ENCODE results near the gene HMBS.
A peak's percentile ranks its signal among the peaks of the same experiment; 100 is the strongest.
"Not testable (repeated sequence)": the region's sequence is repeated elsewhere in the genome, so short reads cannot be mapped to it uniquely, and the experiment has no call there.

HMBS gene

DNA sequence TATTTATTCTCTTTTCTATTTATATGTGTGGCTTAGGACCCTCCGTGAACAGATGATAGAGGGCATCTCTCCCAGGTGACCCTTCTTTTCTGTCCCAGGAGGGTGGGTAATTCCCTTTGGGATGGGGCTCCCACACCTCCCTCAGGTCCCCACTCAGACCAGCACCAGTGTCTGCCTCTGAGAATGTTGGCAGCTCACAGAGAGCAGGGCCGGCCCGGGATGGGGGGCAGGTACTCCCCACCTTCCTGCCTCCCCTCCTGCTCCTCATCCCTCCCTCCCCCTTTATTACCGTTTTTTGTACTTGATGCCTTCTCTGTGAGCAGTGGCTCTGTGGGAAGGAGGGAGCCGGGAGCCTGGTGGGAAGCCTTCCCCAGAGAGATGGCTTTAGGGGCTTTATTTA is 31.9 kb downstream of the HMBS start:
- FAIRE-seq (no peak), DNase-seq (ENCODE audit: extremely low spot score, insufficient read length, low read depth) (no peak)

DNA sequence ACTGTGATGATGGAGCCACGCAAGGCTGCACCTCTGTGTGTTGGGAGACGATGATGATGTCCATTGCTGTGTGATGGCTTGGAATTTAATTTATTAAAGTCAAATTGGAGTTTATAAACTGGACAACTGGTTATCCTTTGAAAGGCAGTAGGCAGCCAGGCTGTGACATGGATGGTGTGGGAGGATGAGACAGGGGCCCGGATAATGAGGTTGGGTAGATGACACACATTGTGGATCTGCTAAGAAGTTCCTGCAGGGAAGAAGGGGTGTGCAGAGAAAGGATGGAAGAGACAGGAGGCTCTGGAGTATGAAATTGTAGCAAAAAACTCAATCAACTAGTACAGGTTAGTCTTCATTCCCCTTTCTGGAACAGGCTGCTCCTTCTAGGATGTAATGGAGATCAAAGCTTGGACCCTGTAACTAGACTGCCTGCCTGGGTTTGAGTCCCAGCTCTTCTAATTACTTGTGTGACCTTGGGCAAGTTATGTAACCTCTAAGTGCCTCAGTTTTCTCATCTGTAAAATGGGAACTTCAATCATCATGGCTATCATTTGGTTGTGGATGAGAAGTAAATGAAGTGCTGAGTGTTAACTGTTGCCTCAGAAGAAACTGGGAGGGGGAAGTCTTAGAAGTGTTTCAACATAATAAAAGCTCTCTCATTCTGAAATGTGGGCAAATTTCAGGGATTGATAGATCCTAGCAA is 32.5 kb downstream of the HMBS start:
- FAIRE-seq (no peak), DNase-seq (ENCODE audit: extremely low spot score, insufficient read length, low read depth) (no peak)

DNA sequence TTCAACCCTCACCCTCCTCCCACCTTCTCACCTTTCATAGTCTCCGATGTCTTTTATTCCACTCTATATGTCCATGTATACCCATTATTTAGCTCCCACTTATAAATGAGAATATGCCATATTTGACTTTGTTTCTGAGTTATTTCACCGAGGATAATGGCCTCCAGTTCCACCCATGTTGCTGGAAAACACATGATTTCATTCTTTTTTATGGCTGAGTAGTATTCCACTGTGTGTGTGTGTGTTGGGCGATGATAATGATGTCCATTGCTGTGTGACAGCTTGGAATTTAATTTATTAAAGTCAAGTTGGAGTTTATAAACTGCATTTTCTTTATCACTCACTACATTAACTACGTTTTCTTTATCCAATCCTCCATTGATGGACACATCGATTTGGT is 33.5 kb downstream of the HMBS start:
- FAIRE-seq = no peak
- no peak for DNase-seq (ENCODE audit: extremely low spot score, insufficient read length, low read depth)

DNA sequence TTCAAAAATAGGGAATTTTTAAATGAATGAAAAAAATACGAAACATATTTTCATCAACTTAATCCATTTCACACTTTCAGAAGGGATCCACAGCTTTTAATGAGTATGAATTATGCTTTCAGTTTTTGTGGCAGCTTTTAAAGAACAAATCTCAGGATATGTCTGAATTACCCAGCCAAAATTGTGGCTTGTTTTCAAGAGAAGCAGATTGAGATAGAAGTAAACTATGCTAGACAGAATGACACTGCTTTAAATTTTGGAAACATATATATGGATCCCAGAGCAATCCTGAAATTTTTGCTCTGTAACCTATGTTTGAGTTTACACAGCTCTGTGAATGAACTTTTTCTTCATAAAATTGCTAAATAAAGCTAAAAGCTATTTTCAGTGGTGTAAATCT is 34.3 kb downstream of the HMBS start:
- FAIRE-seq = no peak

DNA sequence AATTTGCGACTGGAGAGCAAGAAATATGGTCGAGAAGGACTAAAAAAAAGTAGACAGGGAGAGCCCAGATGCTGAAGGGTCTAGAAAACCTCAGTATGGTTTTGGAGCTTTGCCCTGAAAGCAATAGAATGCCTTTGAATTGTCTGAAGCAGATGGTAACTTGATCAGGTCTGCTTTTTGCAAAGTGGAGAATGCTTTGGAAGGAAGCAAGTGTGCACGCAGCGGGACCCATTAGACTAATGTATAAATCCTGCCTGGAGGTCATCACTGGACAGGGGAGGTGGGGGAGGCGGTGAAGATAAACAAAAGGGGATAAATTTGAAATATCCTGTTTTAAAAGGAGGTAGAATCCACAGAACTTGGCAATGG is 35.9 kb downstream of the HMBS start:
- no peak for DNase-seq (ENCODE audit: extremely low spot score, insufficient read length, low read depth)
- FAIRE-seq = no peak

More for the DNA sequence above, 34.3 kb downstream of the HMBS start:
- no peak for DNase-seq (ENCODE audit: extremely low spot score, insufficient read length, low read depth)

DNA sequence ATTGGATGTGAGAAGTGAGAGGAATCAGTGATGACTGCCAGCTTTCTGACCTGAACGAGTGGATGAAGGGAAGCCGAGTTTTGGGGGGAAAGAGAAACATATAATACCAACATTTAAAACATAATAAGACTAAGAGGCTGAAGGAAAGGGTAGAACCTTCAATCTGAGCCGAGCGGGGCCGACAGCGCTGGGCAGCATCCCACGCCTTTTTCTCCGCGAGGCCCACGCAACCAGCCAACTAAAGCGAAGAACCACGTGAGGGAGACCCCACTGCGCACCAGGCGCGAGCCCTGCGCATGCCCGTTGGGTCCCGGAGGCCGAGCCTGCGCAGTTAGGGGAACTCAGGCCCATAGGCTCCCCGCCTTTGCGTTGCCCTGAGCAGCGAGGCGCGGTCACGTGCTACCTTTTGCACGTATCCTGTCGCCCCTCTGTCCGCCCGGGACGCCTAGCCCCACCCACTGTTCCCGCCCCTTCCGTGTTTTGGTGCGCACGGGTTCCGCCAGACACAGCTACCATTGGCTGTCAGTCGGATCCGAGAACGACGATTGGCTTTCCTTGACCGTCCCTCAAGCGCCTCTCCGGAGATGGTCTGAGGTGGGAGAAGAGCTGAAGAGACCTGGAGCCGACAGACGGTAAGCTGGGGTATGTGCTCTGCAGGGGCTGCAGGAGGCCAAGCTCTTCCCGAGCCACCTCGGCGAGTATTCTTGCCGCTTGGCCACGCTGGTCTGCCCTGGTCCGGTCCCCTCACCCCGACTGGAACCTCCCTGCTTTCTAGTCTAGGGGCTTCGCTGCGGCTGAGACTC is 36.5 kb downstream of the HMBS start, which contains the start of gene HINFP:
Gene HINFP, plus strand, starts transcription at position 573 of the 803 bp plus-strand sequence. CDS start 5,365 bp downstream, outside the sequence.
- peak; percentile 99 for FAIRE-seq
- peak; percentile 98 for DNase-seq (ENCODE audit: extremely low spot score, insufficient read length, low read depth)

DNA sequence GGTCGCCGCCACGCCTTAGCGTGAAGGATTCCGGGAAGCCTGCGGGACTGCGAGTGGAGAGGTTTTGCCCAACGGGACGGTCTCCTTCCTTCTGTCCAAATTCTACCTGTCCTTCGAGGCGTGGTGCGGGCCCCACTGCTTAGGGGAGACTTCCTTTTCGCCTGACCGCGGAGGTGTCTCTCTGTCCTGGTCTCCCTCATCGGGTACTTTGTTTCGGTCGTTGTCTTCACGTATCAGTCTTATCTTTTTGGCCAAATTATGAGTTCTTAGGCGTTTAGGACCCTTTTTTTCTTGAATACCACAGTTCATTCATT is 37.1 kb downstream of the HMBS start:
- FAIRE-seq (peak; percentile 12), DNase-seq (ENCODE audit: extremely low spot score, insufficient read length, low read depth) (no peak)

DNA sequence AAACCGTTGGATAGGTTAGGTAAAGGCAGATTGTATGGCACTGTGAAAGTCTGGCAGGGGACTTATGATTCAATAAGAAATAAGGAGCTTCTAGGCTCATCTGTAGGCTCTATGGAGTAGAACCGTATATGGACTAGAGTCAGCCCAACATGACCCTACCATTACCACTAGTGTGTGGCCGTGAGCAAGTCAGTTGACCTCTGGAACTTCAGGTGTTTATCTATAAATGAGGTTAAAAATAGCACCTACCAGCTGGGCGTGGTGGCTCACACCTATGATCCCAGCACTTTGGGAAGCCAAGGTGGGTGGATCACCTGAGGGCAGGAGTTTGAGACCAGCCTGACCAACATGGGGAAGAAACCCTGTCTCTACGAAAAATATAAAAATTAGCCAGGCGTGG is 41.1 kb downstream of the HMBS start:
- FAIRE-seq (no peak), DNase-seq (ENCODE audit: extremely low spot score, insufficient read length, low read depth) (no peak)

DNA sequence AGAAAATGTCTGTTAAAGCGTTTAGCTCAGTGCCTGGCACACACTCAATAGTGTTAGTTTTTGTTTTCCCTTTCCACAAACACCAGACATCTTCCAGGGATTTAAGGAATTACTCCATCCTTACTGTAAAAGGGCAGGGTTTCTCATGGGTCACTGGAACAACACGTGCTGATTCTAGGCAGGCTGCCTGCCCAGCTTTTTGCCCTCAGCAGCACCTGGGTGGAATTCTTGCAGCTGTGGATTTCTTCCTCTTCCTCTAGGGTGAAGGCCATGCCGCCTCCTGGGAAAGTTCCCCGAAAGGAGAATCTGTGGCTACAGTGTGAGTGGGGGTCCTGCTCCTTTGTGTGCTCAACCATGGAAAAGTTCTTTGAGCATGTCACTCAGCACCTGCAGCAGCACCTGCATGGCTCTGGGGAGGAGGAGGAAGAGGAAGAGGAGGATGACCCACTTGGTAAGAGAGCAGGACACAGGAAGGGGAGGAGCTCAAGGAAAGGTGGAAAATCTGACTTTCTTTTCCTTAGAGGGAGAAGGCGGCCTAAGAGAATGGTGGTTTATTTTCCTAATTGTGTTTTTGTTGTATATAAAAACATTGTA is 42.1 kb downstream of the HMBS start:
- DNase-seq (ENCODE audit: extremely low spot score, insufficient read length, low read depth) = no peak
- FAIRE-seq = no peak

DNA sequence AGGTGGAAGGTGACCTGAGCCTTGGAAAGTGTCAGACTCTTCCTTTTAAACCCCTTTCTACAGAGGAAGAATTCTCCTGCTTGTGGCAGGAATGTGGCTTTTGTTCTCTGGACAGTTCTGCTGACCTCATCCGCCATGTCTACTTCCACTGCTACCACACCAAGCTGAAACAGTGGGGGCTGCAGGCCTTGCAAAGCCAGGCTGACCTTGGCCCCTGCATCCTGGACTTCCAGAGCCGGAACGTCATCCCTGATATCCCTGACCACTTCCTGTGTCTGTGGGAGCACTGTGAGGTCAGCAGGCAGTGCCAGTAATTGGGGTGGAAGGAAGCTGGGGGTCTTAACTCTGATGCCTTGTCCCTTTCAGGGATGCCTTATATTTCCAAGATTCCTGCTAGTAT is 46.0 kb downstream of the HMBS start:
- no peak for FAIRE-seq
- no peak for DNase-seq (ENCODE audit: extremely low spot score, insufficient read length, low read depth)

DNA sequence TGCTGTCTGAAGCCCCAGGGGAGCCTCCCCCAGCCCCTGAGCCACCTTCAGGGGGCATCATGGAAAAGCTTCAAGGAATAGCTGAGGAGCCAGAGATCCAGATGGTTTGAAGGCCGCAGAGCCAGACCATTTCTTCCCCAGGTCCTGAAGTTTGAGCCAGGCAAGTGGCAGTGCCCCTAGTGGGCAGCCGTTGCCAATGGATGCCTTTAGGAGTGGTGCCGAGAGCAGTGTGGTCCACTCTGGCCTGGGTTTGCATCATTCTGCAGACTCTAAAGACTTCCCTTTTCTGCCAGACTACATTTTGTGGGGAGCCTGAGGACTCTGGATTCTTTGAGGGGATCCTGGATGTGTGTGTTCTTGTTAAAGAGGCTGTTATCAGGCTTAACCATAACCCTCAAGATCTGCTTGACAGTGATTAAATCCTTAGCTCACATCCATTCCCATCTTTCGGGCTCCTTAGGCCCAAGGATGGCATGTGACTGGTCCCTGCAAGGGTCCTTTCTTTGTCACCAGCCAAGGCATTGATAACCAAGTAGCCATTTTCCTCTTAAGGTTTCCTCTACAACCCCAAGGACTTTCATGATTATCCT is 49.8 kb downstream of the HMBS start:
- FAIRE-seq = no peak
- no peak for DNase-seq (ENCODE audit: extremely low spot score, insufficient read length, low read depth)

DNA sequence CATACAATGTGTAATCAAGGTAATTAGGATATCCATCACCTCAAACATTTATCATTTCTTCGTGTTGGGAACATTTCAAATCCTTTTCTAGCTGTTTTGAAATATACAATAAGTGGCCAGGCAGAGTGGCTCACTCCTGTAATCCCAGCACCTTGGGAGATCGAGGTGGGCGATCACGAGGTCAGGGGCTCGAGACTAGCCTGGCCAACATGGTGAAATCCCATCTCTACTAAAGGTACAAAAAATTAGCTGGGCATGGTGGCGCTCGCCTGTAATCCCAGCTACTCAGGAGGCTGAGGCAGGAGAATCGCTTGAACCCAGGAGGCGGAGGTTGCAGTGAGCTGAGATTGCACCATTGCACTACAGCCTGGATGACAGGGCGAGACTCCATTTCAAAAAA is 54.6 kb downstream of the HMBS start:
- DNase-seq (ENCODE audit: extremely low spot score, insufficient read length, low read depth); FAIRE-seq: not testable (repeated sequence)
